NCI-H748 (cell line): Measurements from ENCODE around the gene DDX39B.
A peak's percentile ranks its signal among the peaks of the same experiment; 100 is the strongest.

ENCODE experiments used
- DNase-seq: peaks from one replicate; lab custom pipeline; 2025; ENCODE audit not compliant: unreplicated experiment; lab: John Stamatoyannopoulos, UW

The DDX39B gene

DNA sequence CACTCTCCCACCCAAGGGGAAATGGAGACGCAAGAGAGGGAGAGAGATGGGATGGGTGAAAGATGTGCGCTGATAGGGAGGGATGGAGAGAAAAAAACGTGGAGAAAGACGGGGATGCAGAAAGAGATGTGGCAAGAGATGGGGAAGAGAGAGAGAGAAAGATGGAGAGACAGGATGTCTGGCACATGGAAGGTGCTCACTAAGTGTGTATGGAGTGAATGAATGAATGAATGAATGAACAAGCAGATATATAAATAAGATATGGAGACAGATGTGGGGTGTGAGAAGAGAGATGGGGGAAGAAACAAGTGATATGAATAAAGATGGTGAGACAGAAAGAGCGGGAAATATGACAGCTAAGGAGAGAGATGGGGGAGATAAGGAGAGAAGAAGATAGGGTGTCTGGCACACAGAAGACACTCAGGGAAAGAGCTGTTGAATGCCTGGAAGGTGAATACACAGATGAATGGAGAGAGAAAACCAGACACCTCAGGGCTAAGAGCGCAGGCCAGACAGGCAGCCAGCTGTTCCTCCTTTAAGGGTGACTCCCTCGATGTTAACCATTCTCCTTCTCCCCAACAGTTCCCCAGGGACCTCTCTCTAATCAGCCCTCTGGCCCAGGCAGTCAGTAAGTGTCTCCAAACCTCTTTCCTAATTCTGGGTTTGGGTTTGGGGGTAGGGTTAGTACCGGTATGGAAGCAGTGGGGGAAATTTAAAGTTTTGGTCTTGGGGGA lies 34.3 kb upstream of the DDX39B start:
- no peak for DNase-seq

DNA sequence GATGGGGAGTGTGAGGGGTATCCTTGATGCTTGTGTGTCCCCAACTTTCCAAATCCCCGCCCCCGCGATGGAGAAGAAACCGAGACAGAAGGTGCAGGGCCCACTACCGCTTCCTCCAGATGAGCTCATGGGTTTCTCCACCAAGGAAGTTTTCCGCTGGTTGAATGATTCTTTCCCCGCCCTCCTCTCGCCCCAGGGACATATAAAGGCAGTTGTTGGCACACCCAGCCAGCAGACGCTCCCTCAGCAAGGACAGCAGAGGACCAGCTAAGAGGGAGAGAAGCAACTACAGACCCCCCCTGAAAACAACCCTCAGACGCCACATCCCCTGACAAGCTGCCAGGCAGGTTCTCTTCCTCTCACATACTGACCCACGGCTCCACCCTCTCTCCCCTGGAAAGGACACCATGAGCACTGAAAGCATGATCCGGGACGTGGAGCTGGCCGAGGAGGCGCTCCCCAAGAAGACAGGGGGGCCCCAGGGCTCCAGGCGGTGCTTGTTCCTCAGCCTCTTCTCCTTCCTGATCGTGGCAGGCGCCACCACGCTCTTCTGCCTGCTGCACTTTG lies 33.6 kb upstream of the DDX39B start, which contains the start of gene TNF:
TSS of gene TNF (plus strand) at position 231 of the 567 bp plus-strand sequence. CDS start at position 408, 177 bp downstream.
- no peak for DNase-seq

DNA sequence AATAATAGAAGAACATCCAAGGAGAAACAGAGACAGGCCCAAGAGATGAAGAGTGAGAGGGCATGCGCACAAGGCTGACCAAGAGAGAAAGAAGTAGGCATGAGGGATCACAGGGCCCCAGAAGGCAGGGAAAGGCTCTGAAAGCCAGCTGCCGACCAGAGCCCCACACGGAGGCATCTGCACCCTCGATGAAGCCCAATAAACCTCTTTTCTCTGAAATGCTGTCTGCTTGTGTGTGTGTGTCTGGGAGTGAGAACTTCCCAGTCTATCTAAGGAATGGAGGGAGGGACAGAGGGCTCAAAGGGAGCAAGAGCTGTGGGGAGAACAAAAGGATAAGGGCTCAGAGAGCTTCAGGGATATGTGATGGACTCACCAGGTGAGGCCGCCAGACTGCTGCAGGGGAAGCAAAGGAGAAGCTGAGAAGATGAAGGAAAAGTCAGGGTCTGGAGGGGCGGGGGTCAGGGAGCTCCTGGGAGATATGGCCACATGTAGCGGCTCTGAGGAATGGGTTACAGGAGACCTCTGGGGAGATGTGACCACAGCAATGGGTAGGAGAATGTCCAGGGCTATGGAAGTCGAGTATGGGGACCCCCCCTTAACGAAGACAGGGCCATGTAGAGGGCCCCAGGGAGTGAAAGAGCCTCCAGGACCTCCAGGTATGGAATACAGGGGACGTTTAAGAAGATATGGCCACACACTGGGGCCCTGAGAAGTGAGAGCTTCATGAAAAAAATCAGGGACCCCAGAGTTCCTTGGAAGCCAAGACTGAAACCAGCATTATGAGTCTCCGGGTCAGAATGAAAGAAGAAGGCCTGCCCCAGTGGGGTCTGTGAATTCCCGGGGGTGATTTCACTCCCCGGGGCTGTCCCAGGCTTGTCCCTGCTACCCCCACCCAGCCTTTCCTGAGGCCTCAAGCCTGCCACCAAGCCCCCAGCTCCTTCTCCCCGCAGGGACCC lies 32.6 kb upstream of the DDX39B start:
- DNase-seq = no peak

DNA sequence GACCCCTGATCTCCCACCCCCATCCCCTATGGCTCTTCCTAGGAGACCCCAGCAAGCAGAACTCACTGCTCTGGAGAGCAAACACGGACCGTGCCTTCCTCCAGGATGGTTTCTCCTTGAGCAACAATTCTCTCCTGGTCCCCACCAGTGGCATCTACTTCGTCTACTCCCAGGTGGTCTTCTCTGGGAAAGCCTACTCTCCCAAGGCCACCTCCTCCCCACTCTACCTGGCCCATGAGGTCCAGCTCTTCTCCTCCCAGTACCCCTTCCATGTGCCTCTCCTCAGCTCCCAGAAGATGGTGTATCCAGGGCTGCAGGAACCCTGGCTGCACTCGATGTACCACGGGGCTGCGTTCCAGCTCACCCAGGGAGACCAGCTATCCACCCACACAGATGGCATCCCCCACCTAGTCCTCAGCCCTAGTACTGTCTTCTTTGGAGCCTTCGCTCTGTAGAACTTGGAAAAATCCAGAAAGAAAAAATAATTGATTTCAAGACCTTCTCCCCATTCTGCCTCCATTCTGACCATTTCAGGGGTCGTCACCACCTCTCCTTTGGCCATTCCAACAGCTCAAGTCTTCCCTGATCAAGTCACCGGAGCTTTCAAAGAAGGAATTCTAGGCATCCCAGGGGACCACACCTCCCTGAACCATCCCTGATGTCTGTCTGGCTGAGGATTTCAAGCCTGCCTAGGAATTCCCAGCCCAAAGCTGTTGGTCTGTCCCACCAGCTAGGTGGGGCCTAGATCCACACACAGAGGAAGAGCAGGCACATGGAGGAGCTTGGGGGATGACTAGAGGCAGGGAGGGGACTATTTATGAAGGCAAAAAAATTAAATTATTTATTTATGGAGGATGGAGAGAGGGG lies 31.7 kb upstream of the DDX39B start:
- DNase-seq = no peak

DNA sequence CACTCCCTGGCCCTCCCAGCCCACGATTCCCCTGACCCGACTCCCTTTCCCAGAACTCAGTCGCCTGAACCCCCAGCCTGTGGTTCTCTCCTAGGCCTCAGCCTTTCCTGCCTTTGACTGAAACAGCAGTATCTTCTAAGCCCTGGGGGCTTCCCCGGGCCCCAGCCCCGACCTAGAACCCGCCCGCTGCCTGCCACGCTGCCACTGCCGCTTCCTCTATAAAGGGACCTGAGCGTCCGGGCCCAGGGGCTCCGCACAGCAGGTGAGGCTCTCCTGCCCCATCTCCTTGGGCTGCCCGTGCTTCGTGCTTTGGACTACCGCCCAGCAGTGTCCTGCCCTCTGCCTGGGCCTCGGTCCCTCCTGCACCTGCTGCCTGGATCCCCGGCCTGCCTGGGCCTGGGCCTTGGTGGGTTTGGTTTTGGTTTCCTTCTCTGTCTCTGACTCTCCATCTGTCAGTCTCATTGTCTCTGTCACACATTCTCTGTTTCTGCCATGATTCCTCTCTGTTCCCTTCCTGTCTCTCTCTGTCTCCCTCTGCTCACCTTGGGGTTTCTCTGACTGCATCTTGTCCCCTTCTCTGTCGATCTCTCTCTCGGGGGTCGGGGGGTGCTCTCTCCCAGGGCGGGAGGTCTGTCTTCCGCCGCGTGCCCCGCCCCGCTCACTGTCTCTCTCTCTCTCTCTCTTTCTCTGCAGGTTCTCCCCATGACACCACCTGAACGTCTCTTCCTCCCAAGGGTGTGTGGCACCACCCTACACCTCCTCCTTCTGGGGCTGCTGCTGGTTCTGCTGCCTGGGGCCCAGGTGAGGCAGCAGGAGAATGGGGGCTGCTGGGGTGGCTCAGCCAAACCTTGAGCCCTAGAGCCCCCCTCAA lies 30.5 kb upstream of the DDX39B start, which contains the start of gene LTA:
TSS of gene LTA (plus strand) at position 249 of the 871 bp plus-strand sequence. CDS start at position 703, 454 bp downstream.
- no peak for DNase-seq

DNA sequence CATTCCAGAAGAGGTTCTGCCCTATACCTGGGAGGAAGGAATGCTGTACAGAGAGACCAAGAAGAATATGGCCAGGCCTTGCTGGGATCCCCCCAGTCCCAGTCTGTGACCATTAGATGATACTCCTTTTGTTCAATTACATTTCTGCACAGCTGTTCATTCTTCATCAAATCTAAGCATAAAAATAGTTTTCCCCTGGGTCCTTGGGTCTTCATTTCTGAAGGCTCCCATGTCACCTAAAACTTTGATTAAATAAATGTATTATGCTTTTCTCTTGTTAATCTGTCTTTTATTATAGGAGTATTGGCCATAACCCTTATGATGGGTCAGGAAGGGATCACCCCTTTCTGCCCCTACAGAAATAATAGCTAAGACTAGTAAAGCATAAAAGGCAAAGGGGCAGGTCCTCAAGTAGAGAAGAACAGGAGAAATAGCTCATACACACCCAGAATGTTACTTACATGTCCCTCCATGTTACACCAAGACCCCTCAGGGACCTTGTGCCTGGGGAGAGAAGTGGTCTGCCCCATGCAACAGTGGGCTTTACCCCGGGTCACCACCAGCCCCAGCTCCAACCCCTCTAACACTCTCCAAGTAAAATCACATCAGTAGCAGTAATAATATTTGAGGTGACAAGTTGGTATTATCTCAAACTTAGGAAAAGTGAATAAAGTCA lies 28.2 kb upstream of the DDX39B start:
- DNase-seq = no peak

DNA sequence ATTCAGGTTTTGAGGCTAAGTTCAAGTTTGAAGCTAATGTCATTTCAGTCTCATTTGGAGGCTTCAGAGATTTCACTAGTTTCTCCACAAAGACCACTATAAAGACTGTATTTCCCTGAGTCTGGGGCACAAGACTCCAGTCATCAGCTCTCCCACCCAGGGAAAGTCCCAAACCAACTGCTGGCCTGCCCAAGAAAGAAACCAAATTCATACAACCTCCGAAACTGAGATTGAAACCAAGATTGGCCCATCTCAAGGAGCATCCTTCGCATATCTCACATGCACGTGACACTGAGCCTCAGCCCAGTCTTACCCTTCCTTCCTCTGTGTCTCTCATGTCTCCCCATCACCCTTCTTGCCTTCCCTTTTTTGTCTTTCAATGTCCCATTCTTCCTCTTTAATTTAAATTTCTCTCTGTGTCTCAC lies 26.7 kb upstream of the DDX39B start:
- no peak for DNase-seq

DNA sequence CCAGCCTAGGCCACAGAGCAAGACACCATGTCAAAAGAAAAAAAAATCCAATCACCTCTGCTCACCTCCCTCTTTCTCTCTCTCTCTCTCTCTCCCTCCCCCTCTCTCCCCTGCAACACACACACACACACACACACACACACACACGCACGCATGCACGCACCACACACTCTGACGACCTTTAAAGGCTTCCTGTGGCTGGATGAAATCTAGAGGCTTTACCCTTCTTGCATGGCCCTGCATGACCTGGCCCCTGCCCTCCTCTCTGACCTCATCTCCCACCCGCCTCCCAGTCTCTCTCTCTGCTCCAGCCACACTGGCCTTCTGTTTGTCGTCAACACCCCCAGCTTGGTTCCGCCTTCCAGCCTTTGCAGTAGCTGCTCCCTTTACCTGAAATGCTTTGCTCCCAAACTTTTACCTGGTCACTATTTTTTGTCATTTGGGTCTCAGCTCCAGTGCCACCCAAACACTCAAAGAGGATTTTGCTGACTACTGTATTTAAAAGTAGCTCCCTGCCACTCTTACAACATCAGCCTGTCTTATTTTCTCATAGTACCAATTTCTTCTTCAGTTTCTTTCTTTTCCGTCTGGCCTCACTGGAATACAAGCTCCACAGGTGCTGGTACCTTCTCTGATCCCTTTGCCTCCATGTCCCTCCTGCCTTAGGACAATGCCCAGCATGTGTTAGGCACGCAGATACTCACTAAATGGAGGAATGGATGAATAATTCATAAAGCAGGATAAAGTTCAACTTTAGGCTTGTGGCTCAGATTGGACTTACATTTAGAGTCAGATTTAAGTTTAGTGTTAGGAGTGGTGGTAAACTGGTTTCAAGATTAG lies 25.9 kb upstream of the DDX39B start:
- no peak for DNase-seq

DNA sequence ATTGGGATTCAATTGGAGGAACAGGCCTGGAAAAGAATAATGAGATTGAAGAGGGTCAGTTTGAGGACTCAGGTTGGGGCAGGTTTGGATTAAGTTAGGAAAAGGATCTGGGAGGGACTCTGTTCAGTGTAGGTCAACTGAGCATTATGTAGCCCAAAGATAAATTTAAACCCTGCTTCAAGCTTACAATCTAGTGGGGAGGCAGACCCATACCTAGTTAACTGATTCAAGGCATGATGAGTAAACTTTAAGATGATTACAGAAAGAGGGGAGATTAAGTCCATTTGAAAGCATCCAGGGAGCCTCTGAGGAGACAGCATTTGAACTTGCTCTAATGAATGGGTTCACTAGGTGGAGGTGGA lies 18.9 kb upstream of the DDX39B start:
- no peak for DNase-seq

DNA sequence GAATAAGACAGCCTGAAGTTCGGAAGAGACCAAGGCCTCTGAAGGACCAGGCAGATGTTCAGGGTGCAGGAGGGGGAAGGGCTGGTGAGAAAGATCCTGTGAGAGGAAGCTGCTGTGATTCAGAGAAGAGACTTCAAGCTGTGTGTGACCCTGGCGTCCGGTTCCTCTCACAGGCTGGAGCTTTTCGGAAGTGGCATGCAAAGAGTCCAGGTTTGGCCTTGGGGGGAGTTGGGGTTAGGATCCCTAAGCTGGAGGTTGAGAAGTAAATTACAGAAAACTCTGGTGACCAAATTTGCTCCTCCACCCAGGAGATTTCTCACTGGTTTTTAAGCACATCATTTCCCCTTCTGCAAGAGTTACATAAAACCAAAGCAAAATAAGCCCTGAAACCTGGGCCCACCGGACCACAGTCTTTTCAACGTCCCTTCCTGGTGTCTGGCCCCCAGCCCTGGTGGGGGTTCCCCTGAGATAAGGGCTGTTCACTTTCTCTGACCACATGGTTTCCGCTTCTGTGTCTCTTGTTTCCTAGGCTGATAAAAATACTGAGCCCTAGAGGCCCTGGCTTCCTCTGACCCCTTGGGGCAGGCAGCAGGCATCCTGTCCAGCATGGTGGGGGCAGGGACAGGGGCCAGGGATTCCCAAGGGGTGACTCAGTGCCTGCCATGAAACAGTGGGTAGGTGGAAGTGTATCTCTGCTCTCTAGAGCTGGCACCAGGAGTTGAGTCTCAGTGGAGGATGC lies 18.3 kb upstream of the DDX39B start:
- no peak for DNase-seq

DNA sequence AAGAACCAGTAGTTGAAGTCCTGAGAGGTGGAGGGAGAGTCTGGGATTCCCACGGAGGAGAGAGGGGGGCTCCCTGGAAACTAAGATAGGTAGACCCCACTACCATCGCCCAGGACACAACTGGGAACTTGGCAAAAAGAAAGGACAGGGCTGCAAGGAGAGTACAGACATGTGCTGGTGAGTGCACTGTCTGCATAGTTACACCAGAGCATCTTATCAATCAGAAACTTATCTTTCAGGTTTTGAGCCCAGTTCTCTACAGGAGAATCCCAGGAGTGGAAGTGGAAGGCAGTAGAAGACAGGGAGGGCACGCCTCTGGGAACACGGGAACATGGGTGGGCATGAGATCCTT lies 17.8 kb upstream of the DDX39B start:
- no peak for DNase-seq

DNA sequence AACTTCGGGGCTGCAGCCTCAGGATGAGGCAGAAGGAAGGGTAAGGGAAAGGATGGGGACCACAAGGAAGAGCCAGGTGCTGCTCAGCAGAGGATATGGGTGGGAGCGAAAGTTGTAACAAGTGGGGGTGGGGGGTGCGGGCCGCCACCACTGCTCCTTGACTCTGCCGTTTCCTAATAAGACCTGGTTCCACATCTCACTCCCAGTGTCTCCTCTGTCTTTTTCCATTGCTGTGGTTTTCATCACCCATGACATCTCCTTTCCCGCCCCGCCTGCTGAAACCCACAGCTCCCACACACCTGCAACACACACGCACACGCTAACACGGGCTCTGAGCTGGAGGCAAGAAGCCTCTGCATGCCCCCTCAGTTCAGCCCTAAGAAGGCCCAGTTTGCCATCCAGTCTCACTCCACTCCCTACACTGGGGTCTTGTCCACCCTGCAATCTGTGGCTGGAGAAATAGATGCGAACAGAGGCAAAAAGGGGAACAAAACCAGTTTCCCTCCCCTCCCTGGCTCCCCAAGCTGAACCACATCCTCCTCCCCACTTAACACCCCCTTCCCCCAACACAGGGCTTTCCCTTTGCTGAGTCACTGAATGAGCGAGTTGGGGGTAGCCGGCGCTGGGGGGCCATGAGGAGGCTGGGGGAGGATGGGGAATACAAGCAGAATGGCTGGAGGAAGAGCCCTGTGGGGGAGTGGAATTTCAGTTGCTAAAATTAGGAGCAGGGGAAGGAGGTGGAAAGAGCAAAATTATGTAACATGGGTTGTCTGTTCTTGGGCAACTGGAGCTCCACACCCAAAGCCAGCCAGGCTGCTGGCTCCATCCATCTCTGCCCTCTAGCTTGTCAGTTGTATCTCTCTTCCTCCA lies 17.1 kb upstream of the DDX39B start:
- no peak for DNase-seq

DNA sequence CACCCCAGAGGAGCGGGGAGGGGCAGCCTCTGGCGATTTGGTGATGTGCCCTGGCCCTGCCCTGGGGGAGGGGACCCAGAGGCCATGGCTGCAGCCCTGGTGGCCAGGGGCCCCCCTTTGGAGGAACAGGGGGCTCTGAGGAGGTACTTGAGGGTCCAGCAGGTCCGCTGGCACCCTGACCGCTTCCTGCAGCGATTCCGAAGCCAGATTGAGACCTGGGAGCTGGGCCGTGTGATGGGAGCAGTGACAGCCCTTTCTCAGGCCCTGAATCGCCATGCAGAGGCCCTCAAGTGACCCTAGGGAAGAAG lies 16.5 kb upstream of the DDX39B start:
- no peak for DNase-seq

DNA sequence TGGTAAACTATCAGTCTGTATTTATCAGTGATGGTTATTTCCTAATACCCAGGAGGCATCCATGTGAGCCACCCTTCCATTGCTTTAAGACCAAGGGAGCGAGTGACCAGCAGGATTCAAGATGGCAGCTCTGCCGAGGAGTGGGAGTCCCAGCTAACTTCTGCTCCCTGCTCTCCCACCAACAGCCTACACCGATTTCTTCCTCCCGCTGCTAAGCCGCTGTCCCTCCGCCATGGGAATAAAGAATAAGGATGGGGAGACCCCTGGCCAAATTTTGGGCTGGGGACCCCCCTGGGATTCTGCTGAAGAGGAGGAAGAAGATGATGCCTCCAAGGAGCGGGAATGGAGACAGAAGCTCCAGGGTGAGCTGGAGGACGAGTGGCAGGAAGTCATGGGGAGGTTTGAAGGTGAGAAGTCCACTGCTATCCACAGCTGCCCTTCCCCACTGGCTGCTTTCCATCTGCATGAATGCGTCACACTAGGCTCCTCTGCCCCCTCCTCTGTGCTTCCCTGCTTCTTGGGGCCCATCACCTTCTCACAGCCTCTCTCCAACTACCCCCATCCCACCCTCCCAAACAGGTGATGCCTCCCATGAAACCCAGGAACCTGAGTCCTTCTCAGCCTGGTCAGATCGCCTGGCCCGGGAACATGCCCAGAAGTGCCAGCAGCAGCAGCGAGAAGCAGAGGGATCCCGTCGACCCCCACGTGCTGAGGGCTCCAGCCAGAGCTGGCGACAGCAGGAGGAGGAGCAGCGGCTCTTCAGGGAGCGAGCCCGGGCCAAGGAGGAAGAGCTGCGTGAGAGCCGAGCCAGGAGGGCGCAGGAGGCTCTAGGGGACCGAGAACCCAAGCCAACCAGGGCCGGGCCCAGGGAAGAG lies 15.9 kb upstream of the DDX39B start:
- DNase-seq = no peak

DNA sequence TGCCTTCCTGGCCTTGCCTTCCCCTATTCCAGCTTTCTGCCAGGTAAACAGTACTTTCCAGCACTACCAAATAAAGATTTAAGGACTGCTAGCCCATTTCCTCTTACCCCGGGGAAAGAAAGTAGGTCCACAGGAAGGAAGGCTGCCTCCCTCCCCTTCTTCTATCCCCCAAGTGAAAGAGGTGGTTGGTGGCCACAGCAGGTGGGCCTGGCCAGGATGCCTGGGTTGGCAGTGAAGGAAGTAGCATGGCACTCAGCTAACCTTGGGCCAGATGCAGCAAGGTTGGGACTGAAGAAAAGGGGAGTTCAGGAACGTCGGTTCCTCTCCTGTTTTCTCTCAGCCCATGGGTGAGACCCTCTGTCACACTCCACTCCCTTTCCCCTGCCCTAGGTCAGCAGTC lies 14.5 kb upstream of the DDX39B start:
- no peak for DNase-seq

DNA sequence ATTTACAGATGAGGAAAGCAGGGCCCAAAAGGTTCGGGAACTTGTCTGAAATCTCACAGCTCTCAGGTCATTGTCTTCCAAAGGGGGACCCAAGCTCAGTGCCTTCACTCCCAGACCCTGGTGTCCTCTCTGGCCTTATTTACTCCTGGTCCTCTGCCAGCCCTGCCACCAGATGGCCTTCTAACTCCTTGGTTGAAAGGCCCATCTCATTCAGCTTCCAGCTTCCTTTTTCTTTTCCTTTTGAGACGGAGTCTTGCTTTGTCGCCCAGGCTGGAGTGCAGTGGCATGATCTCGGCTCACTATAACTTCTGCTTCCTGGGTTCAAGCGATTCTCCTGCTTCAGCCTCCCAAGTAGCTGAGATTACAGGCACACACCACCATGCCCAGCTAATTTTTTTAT lies 9.6 kb upstream of the DDX39B start:
- DNase-seq = peak; percentile 33
